ENCODE measurements around the gene CD8B2.
"Not testable (repeated sequence)": the region's sequence is repeated elsewhere in the genome, so short reads cannot be mapped to it uniquely, and the experiment has no call there.

CD8B2 gene

GRCh38 chr2:106561803-106562202 is 74.6 kb downstream of the CD8B2 start:
- no peak for TF ChIP-seq CTCF (IDR thresholded peaks at IDR 0.05; ENCODE audit: low read depth, low read length)
- no peak overlapping the region for H3K4me3 ChIP-seq (ENCODE audit: low read depth, low read length)

GRCh38 chr2:106562268-106563186 is 75.4 kb downstream of the CD8B2 start:
- no peak for TF ChIP-seq CTCF (IDR thresholded peaks at IDR 0.05; ENCODE audit: low read depth, low read length)
- no peak overlapping the region for H3K4me3 ChIP-seq (ENCODE audit: low read depth, low read length)

- TF ChIP-seq CTCF (IDR thresholded peaks at IDR 0.05; ENCODE audit: low read depth, low read length): no peak
- no peak overlapping the region for H3K4me3 ChIP-seq (ENCODE audit: low read depth, low read length)
Measured at GRCh38 chr2:106563195-106563594, 76.0 kb downstream of the CD8B2 start.

GRCh38 chr2:106565599-106565998 is 78.4 kb downstream of the CD8B2 start:
- no peak overlapping the region for H3K4me3 ChIP-seq (ENCODE audit: low read depth, low read length)
- no peak for TF ChIP-seq CTCF (IDR thresholded peaks at IDR 0.05; ENCODE audit: low read depth, low read length)

- no peak for TF ChIP-seq CTCF (IDR thresholded peaks at IDR 0.05; ENCODE audit: low read depth, low read length)
Measured at GRCh38 chr2:106566050-106566449, 78.9 kb downstream of the CD8B2 start.

GRCh38 chr2:106566484-106566883 is 79.3 kb downstream of the CD8B2 start:
- H3K4me3 ChIP-seq (ENCODE audit: low read depth, low read length): not testable (repeated sequence)

More at GRCh38 chr2:106566050-106566449, 78.9 kb downstream of the CD8B2 start:
- no peak overlapping the region for H3K4me3 ChIP-seq (ENCODE audit: low read depth, low read length)

- H3K4me3 ChIP-seq (ENCODE audit: low read depth, low read length): no peak overlapping the region
- no peak for TF ChIP-seq CTCF (IDR thresholded peaks at IDR 0.05; ENCODE audit: low read depth, low read length)
Measured at GRCh38 chr2:106570316-106570715, 83.2 kb downstream of the CD8B2 start.

Measured in WI38 (cell line).